Bronchial epithelial cell (primary cell): ENCODE results near the gene NHERF2. TPM values are rescaled to one million over a fixed set of nuclear protein-coding genes. Genes with fewer than 3 reads are reported as not detected.

Experiments
- DNase-seq: peaks from one replicate; pipeline ENCODE4 v3.0.0-alpha.2; 2010; ENCODE audit warnings: low read depth
- FAIRE-seq: peaks from 2 replicates; lab custom pipeline; 2011; peaks lifted over from hg19 to GRCh38; lab: Jason Lieb, UNC
- H3K27me3 ChIP-seq: 2 replicates; pipeline ENCODE4 v1.5.1; 2011; ENCODE audit warnings: low read length; ENCODE audit not compliant: control insufficient read depth, insufficient read depth
- H3K36me3 ChIP-seq: 2 replicates; pipeline ENCODE4 v1.5.1; 2011; ENCODE audit warnings: low read length; ENCODE audit not compliant: control insufficient read depth, insufficient read depth
- H3K4me3 ChIP-seq: 2 replicates; pipeline ENCODE4 v1.5.1; 2011; ENCODE audit warnings: mild to moderate bottlenecking, low read depth, low read length, control low read depth
- CTCF ChIP-seq: IDR thresholded peaks from 2 replicates; pipeline ENCODE4 v1.5.1; 2011; ENCODE audit warnings: mild to moderate bottlenecking, moderate library complexity, low read length, control low read depth, inconsistent platforms; ENCODE audit not compliant: insufficient read depth, severe bottlenecking
- total RNA-seq: library from RNA; depleted of rRNA; stranded (reverse); fragments of >200 nt; gene quantifications from 2 replicates; pipeline ENCODE4 v1.2.1, GENCODE V29; 2014

Gene NHERF2
- total RNA-seq, 1 donor from 2014 or later: 15.8 TPM

DNA sequence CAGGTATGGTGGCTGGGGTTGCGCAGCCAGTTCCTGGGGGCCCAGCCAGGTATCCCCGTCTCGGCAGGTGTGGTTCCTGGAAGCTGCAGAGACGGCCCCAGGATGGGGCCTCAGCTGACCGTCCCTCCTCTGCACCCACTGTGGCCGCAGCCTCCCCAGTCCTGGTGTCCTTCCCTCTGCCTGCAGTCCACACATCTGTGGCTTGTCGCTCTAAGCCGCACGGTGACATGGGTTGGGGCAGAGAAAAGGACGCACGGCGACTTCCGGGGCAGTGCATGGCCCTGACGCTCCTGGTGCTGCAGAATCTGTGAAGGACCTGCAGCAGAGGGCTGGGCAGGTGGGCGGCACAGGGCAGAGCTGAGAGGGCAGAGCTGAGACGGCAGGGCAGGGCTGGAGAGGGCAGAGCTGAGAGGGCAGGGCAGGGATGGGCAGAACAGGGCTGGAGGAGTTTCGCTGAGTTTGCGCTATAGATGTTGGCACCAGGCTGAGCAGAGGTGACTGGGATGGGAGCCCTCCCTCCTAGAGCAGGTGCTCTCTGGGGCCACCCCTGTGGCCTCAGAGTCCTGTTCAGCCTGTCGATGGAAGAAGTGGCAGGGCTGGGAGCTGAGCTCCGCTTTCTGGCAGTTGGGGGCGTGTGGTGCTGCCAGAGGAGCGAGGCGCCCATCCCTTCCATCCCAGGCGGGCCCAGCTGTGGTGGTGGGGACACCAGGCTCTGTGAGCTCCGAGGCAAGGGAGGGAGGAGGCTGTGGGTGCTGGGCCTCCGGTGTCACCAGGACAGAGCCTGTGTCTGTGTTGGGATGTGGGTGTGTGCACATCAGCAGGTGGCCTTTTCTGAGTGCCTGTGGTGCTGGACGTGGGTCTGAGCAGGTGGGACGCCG is 44.1 kb downstream of the NHERF2 start:
- TF ChIP-seq CTCF: no peak
- Histone ChIP-seq H3K4me3 (no peak overlapping the region), H3K27me3 (no peaks in the 10 kb centered on the region), H3K36me3 (peaks cover 21% of the 10 kb centered on the region)
- FAIRE-seq: no peak
- DNase-seq: no peak

DNA sequence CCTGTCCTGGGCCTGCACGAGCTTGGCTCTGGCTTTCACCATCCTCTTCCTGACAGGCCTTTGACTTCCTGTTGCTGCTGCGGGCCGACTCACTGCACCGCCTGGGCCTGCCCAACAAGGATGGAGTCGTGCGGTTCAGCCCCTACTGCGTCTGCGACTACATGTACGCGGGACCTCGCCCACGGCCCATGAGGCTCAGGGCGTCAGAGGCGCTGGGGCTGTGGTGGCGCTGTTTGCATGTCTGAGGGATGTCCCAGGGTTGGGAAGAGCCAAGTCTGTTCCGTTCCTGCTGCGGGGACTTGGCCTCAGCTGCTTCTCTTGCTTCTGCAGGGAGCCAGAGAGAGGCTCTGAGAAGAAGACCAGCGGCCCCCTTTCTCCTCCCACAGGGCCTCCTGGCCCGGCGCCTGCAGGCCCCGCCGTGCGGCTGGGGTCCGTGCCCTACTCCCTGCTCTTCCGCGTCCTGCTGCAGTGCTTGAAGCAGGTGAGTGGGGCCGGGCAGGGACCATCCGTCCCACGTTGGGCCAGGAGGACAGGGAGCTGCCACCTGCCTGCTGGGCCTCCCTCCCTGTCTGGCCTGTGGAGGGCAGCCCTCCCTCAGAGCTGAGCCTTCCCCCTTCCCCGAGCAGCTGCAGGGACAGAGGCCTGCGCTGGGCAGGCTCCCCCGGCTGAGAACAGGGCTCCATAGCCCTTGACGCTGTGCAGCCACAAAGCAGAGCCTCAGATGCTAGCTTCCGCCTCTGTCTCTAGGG is 44.9 kb downstream of the NHERF2 start:
- FAIRE-seq: no peak

DNA sequence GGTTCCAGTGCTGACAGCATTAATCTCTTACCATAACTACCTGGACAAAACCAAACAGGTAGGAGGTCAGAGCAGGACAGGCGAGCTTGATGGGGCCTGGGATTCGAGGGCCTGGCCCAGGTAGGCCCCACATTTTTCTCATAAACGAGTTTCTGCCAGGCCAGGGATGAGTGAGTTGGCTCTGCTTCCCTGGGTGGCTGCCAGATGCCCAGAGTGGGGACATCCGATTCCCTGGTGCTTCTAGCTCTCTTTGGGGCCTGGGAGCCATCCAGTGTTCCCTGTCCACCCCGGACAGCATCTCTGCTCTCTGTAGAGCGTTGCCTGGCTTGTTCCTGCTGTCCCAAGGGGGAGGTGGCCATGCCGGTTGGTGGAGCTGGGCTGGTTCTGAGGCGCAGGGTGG is 46.2 kb downstream of the NHERF2 start:
- no peak overlapping the region for H3K4me3 ChIP-seq
- FAIRE-seq (no peak), DNase-seq (no peak)
- TF ChIP-seq CTCF: no peak
- H3K36me3 ChIP-seq: peaks cover 25% of the 10 kb centered on the region
- no peaks in the 10 kb centered on the region for H3K27me3 ChIP-seq

More for the DNA sequence above, 44.9 kb downstream of the NHERF2 start:
- H3K36me3 ChIP-seq: peaks cover 22% of the 10 kb centered on the region
- DNase-seq: no peak
- no peaks in the 10 kb centered on the region for H3K27me3 ChIP-seq
- no peak for TF ChIP-seq CTCF
- no peak overlapping the region for H3K4me3 ChIP-seq

- FAIRE-seq (no peak), DNase-seq (no peak)
- TF ChIP-seq CTCF: no peak
- Histone ChIP-seq H3K36me3 (peaks cover 23% of the 10 kb centered on the region), H3K4me3 (no peak overlapping the region), H3K27me3 (no peaks in the 10 kb centered on the region)
Observed at GRCh38 chr16:2074071-2074470, 47.4 kb downstream of the NHERF2 start.

- no peaks in the 10 kb centered on the region for H3K27me3 ChIP-seq
- no peak for TF ChIP-seq CTCF
- H3K36me3 ChIP-seq: peaks cover 27% of the 10 kb centered on the region
- no peak for DNase-seq
- no peak overlapping the region for H3K4me3 ChIP-seq
- FAIRE-seq: no peak
Observed at GRCh38 chr16:2075631-2076030, 48.9 kb downstream of the NHERF2 start.
